ENCODE data around the gene CHTF8.
A peak's percentile ranks its signal among the peaks of the same experiment; 100 is the strongest.

The CHTF8 gene

GRCh38 chr16:69111216-69111875 lies 21.0 kb downstream of the CHTF8 start:
- H3K27me3 ChIP-seq (replicated peaks; ENCODE audit: control insufficient read depth, insufficient read depth, low read length): no peaks in the 10 kb centered on the region
- no peak overlapping the region for H3K4me3 ChIP-seq (ENCODE audit: low read length)
- peaks cover 14% of the 10 kb centered on the region for H3K4me1 ChIP-seq (ENCODE audit: control insufficient read depth, insufficient read depth, low read length)
- no peak overlapping the region for H3K9ac ChIP-seq (ENCODE audit: low read length)
- H3K36me3 ChIP-seq (ENCODE audit: control insufficient read depth, insufficient read depth, low read length, severe bottlenecking): peaks cover 32% of the 10 kb centered on the region
- no peaks in the 10 kb centered on the region for H3K9me3 ChIP-seq (ENCODE audit: control insufficient read depth, low read length)
- DNase-seq (ENCODE audit: low read depth): no peak

GRCh38 chr16:69110406-69110805 lies 22.0 kb downstream of the CHTF8 start:
- Histone ChIP-seq H3K4me3 (ENCODE audit: low read length) (no peak overlapping the region), H3K9ac (ENCODE audit: low read length) (no peak overlapping the region), H3K4me1 (ENCODE audit: control insufficient read depth, insufficient read depth, low read length) (peaks cover 17% of the 10 kb centered on the region), H3K9me3 (ENCODE audit: control insufficient read depth, low read length) (no peaks in the 10 kb centered on the region), H3K27me3 (replicated peaks; ENCODE audit: control insufficient read depth, insufficient read depth, low read length) (no peaks in the 10 kb centered on the region), H3K36me3 (ENCODE audit: control insufficient read depth, insufficient read depth, low read length, severe bottlenecking) (peaks cover 29% of the 10 kb centered on the region)
- DNase-seq (ENCODE audit: low read depth): no peak

- Histone ChIP-seq H3K9ac (ENCODE audit: low read length) (no peak overlapping the region), H3K27me3 (replicated peaks; ENCODE audit: control insufficient read depth, insufficient read depth, low read length) (no peaks in the 10 kb centered on the region), H3K4me1 (ENCODE audit: control insufficient read depth, insufficient read depth, low read length) (peaks cover 20% of the 10 kb centered on the region), H3K9me3 (ENCODE audit: control insufficient read depth, low read length) (no peaks in the 10 kb centered on the region), H3K4me3 (ENCODE audit: low read length) (no peak overlapping the region), H3K36me3 (ENCODE audit: control insufficient read depth, insufficient read depth, low read length, severe bottlenecking) (peaks cover 23% of the 10 kb centered on the region)
- no peak for DNase-seq (ENCODE audit: low read depth)
Observed at GRCh38 chr16:69109486-69110270, 22.7 kb downstream of the CHTF8 start.

- H3K4me1 ChIP-seq (ENCODE audit: control insufficient read depth, insufficient read depth, low read length): peaks cover 20% of the 10 kb centered on the region
- DNase-seq (ENCODE audit: low read depth): no peak
- no peaks in the 10 kb centered on the region for H3K9me3 ChIP-seq (ENCODE audit: control insufficient read depth, low read length)
- no peak overlapping the region for H3K4me3 ChIP-seq (ENCODE audit: low read length)
- H3K27me3 ChIP-seq (replicated peaks; ENCODE audit: control insufficient read depth, insufficient read depth, low read length): no peaks in the 10 kb centered on the region
- H3K36me3 ChIP-seq (ENCODE audit: control insufficient read depth, insufficient read depth, low read length, severe bottlenecking): peaks cover 15% of the 10 kb centered on the region
- no peak overlapping the region for H3K9ac ChIP-seq (ENCODE audit: low read length)
Observed at GRCh38 chr16:69108905-69109252, 23.5 kb downstream of the CHTF8 start.

- DNase-seq (ENCODE audit: low read depth): no peak
- peaks cover 11% of the 10 kb centered on the region for H3K36me3 ChIP-seq (ENCODE audit: control insufficient read depth, insufficient read depth, low read length, severe bottlenecking)
- no peak overlapping the region for H3K4me3 ChIP-seq (ENCODE audit: low read length)
- H3K9ac ChIP-seq (ENCODE audit: low read length): no peak overlapping the region
- peaks cover 20% of the 10 kb centered on the region for H3K4me1 ChIP-seq (ENCODE audit: control insufficient read depth, insufficient read depth, low read length)
- no peaks in the 10 kb centered on the region for H3K9me3 ChIP-seq (ENCODE audit: control insufficient read depth, low read length)
- no peaks in the 10 kb centered on the region for H3K27me3 ChIP-seq (replicated peaks; ENCODE audit: control insufficient read depth, insufficient read depth, low read length)
Observed at GRCh38 chr16:69108064-69108904, 24.1 kb downstream of the CHTF8 start.

- H3K4me1 ChIP-seq (ENCODE audit: control insufficient read depth, insufficient read depth, low read length): peaks cover 20% of the 10 kb centered on the region
- H3K9me3 ChIP-seq (ENCODE audit: control insufficient read depth, low read length): no peaks in the 10 kb centered on the region
- peak overlapping the region; percentile 72 for H3K4me3 ChIP-seq (ENCODE audit: low read length)
- H3K27me3 ChIP-seq (replicated peaks; ENCODE audit: control insufficient read depth, insufficient read depth, low read length): no peaks in the 10 kb centered on the region
- H3K9ac ChIP-seq (ENCODE audit: low read length): no peak overlapping the region
- peaks cover 11% of the 10 kb centered on the region for H3K36me3 ChIP-seq (ENCODE audit: control insufficient read depth, insufficient read depth, low read length, severe bottlenecking)
- no peak for DNase-seq (ENCODE audit: low read depth)
Observed at GRCh38 chr16:69107316-69107962, 24.9 kb downstream of the CHTF8 start.

GRCh38 chr16:69106491-69107315 lies 25.7 kb downstream of the CHTF8 start:
- no peaks in the 10 kb centered on the region for H3K9me3 ChIP-seq (ENCODE audit: control insufficient read depth, low read length)
- peaks cover 11% of the 10 kb centered on the region for H3K36me3 ChIP-seq (ENCODE audit: control insufficient read depth, insufficient read depth, low read length, severe bottlenecking)
- no peaks in the 10 kb centered on the region for H3K27me3 ChIP-seq (replicated peaks; ENCODE audit: control insufficient read depth, insufficient read depth, low read length)
- no peak for DNase-seq (ENCODE audit: low read depth)
- H3K9ac ChIP-seq (ENCODE audit: low read length): no peak overlapping the region
- peaks cover 20% of the 10 kb centered on the region for H3K4me1 ChIP-seq (ENCODE audit: control insufficient read depth, insufficient read depth, low read length)
- peak overlapping the region; percentile 72 for H3K4me3 ChIP-seq (ENCODE audit: low read length)

GRCh38 chr16:69105501-69106361 lies 26.7 kb downstream of the CHTF8 start, which contains the start of gene HAS3:
TSS of gene HAS3 (plus strand) at chr16:69105653. CDS start at chr16:69109396, 3,743 bp downstream.
- peaks cover 20% of the 10 kb centered on the region for H3K4me1 ChIP-seq (ENCODE audit: control insufficient read depth, insufficient read depth, low read length)
- peak within 1 kb of the TSS; percentile 69 for H3K9ac ChIP-seq (ENCODE audit: low read length)
- H3K4me3 ChIP-seq (ENCODE audit: low read length): peak within 1 kb of the TSS; percentile 84
- H3K9me3 ChIP-seq (ENCODE audit: control insufficient read depth, low read length): no peaks in the 10 kb centered on the region
- peaks cover 11% of the 10 kb centered on the region for H3K36me3 ChIP-seq (ENCODE audit: control insufficient read depth, insufficient read depth, low read length, severe bottlenecking)
- peak; percentile 81 for DNase-seq (ENCODE audit: low read depth)
- H3K27me3 ChIP-seq (replicated peaks; ENCODE audit: control insufficient read depth, insufficient read depth, low read length): no peaks in the 10 kb centered on the region

GRCh38 chr16:69100071-69100691 lies 32.2 kb downstream of the CHTF8 start:
- Histone ChIP-seq H3K9me3 (ENCODE audit: control insufficient read depth, low read length) (no peaks in the 10 kb centered on the region), H3K4me3 (ENCODE audit: low read length) (no peak overlapping the region), H3K36me3 (ENCODE audit: control insufficient read depth, insufficient read depth, low read length, severe bottlenecking) (no peaks in the 10 kb centered on the region), H3K9ac (ENCODE audit: low read length) (no peak overlapping the region), H3K27me3 (replicated peaks; ENCODE audit: control insufficient read depth, insufficient read depth, low read length) (no peaks in the 10 kb centered on the region), H3K4me1 (ENCODE audit: control insufficient read depth, insufficient read depth, low read length) (peaks cover 1% of the 10 kb centered on the region)
- DNase-seq (ENCODE audit: low read depth): no peak
